ENCODE data around the gene CEACAM20.

- TF ChIP-seq CTCF (IDR thresholded peaks at IDR 0.05) (no peak), POLR2A (IDR thresholded peaks at IDR 0.05) (no peak)
Observed at GRCh38 chr19:44548736-44549135, 19.3 kb upstream of the CEACAM20 start.

All from adrenal gland (tissue), 5 donors.